ENCODE measurements around the gene ASH1L. TPM values are rescaled to one million over a fixed set of nuclear protein-coding genes. Genes with fewer than 3 reads are reported as not detected.

The ASH1L gene
- polyA plus RNA-seq, 1 experiment = 30.6 TPM

DNA sequence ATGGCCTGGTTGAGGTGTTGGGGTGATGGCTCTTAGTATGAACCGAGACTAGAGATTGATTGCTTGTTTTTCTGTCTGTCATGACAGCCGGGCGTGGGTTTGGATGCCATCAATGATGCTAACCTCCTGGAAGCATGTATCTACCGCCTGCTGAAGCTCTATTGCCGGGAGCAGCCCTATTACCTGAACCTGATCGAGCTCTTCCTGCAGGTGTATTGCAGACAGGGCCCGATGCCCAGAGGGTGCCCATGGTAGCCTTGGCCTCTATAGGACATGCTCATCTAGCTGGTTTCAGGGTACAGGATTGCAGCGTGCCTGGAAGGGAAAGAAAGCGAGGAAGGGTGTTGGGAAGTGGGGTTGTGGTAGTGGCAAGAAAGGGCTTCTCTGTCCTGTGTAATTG, 244.5 kb downstream of the ASH1L start:
- H3K27ac ChIP-seq (ENCODE audit: low read depth, low read length) = no peak overlapping the region
- ChIA-PET CTCF (no interaction called here), POLR2A (interaction anchor here (0.7 kb wide), 1 partner anchor 66 kb away, joined by 3 read pairs; no protein-coding TSS in a partner anchor)
- no peaks in the 10 kb centered on the region for H3K27me3 ChIP-seq (ENCODE audit: control insufficient read depth, insufficient read depth, low read length)
- H3K9me3 ChIP-seq (ENCODE audit: control insufficient read depth, insufficient read depth, low read length) = no peaks in the 10 kb centered on the region; the same call in 1 of the 2 replicates
- H3K4me3 ChIP-seq (ENCODE audit: low read depth, low read length) = no peak overlapping the region
- TF ChIP-seq, protein P1, sequence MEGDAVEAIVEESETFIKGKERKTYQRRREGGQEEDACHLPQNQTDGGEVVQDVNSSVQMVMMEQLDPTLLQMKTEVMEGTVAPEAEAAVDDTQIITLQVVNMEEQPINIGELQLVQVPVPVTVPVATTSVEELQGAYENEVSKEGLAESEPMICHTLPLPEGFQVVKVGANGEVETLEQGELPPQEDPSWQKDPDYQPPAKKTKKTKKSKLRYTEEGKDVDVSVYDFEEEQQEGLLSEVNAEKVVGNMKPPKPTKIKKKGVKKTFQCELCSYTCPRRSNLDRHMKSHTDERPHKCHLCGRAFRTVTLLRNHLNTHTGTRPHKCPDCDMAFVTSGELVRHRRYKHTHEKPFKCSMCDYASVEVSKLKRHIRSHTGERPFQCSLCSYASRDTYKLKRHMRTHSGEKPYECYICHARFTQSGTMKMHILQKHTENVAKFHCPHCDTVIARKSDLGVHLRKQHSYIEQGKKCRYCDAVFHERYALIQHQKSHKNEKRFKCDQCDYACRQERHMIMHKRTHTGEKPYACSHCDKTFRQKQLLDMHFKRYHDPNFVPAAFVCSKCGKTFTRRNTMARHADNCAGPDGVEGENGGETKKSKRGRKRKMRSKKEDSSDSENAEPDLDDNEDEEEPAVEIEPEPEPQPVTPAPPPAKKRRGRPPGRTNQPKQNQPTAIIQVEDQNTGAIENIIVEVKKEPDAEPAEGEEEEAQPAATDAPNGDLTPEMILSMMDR (IDR thresholded peaks at IDR 0.05; ENCODE audit: low read depth, low read length) = no peak
- DNase-seq (ENCODE audit: low read depth, low spot score) = no peak

DNA sequence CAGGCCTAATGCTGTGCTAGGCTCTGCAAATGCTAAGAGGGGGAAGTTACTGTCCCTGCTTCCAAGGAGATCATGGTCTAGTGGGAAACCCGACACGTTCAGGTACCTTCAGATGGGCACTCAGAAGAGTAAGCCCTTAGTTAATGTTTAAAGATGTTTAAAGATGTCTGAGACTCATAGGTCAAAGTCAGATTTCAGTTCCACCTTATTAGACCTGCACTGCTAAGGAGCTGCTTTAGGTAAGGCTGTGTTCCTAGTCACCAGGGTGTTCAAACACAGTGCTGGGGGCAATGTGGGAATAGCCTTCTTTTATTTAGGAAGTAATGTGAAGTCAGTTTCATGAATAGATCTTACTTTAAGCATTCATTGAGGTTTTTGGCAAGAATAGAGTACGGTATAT, 245.7 kb downstream of the ASH1L start:
- ChIA-PET CTCF (interaction anchor here (1.7 kb wide), 1 partner anchor 66 kb away, joined by 9 read pairs; no protein-coding TSS in a partner anchor), POLR2A (interaction anchor here (0.7 kb wide), 1 partner anchor 14 kb away, joined by 3 read pairs; no protein-coding TSS in a partner anchor)
- no peak for DNase-seq (ENCODE audit: low read depth, low spot score)
- TF ChIP-seq, protein P1 (IDR thresholded peaks at IDR 0.05; ENCODE audit: low read depth, low read length) = no peak
- Histone ChIP-seq H3K4me3 (ENCODE audit: low read depth, low read length) (no peak overlapping the region), H3K27me3 (ENCODE audit: control insufficient read depth, insufficient read depth, low read length) (no peaks in the 10 kb centered on the region), H3K9me3 (ENCODE audit: control insufficient read depth, insufficient read depth, low read length) (no peaks in the 10 kb centered on the region; the same call in 1 of the 2 replicates), H3K27ac (ENCODE audit: low read depth, low read length) (no peak overlapping the region)

DNA sequence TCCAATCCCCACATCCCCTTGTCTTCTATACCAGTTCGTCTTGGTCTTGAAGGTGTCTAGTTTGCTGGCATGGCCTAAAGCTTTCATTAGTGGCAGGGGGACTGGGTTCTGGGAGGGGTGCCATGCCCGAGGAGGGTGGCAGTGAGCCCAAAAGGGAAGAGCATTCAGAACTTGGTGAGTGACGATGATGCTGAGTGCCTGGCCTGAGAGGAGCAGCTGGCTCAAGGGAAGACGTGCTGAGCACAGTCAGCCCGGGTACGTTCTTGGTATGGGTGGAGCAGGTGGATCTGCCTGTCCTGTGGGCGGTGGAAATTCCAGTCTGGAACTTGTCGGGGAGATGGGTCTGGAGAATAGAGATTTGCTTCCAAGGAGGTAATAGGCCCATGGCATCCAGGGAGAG, 249.3 kb downstream of the ASH1L start:
- ChIA-PET POLR2A (no interaction called here), CTCF (interaction anchor here (1.3 to 4.0 kb wide), 2 partner anchors 9 to 62 kb away, joined by 5 to 17 read pairs; no protein-coding TSS in a partner anchor)
- TF ChIP-seq, protein P1 (IDR thresholded peaks at IDR 0.05; ENCODE audit: low read depth, low read length) = no peak
- Histone ChIP-seq H3K27me3 (ENCODE audit: control insufficient read depth, insufficient read depth, low read length) (no peaks in the 10 kb centered on the region), H3K9me3 (ENCODE audit: control insufficient read depth, insufficient read depth, low read length) (no peaks in the 10 kb centered on the region; the same call in 1 of the 2 replicates), H3K4me3 (ENCODE audit: low read depth, low read length) (no peak overlapping the region), H3K27ac (ENCODE audit: low read depth, low read length) (no peak overlapping the region)
- no peak for DNase-seq (ENCODE audit: low read depth, low spot score)

DNA sequence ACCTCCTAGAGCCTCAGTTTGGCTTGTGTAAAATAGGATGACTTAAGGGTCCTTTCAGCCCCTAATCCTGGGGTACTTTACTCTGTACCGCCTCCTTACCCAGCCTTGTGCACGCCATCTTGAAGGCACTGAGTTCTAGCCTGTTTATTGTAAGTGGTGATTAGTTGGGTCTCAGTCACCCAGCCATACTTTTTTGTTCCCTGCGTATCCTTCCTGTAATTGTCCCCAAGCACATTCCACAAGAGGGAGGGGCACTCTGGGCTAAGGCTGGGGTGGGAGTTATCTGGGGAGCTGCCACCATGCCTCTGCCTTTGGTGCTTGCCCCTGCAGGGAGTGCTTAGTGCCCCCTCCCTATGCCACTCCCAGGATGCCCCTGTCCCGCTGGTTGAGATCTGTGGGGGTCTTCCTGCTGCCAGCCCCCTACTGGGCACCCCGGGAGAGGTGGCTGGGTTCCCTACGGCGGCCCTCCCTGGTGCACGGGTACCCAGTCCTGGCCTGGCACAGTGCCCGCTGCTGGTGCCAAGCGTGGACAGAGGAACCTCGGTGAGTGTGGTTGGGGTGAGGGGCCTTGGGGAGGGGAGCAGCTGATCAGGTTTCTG, 253.1 kb downstream of the ASH1L start:
- H3K9me3 ChIP-seq (ENCODE audit: control insufficient read depth, insufficient read depth, low read length) = no peaks in the 10 kb centered on the region; the same call in 1 of the 2 replicates
- H3K27ac ChIP-seq (ENCODE audit: low read depth, low read length) = peak overlapping the region; percentile 75
- DNase-seq (ENCODE audit: low read depth, low spot score) = no peak
- TF ChIP-seq, protein P1 (IDR thresholded peaks at IDR 0.05; ENCODE audit: low read depth, low read length) = no peak
- ChIA-PET CTCF (interaction anchor here (4.0 kb wide), 1 partner anchor 58 kb away, joined by 17 read pairs; no protein-coding TSS in a partner anchor), POLR2A (no interaction called here)
- H3K4me3 ChIP-seq (ENCODE audit: low read depth, low read length) = peak overlapping the region; percentile 85
- no peaks in the 10 kb centered on the region for H3K27me3 ChIP-seq (ENCODE audit: control insufficient read depth, insufficient read depth, low read length)
